Muscle layer of colon (tissue), 2 donors: Measurements from ENCODE around the gene FES.
"Not testable (repeated sequence)": the region's sequence is repeated elsewhere in the genome, so short reads cannot be mapped to it uniquely, and the experiment has no call there.

Experiments used
- H3K27ac ChIP-seq: one replicate; pipeline ENCODE4 v1.7.0; 2013; ENCODE audit warnings: low read depth, mild to moderate bottlenecking, low read length, moderate library complexity
- H3K27me3 ChIP-seq, 2 donors: one replicate each; pipeline ENCODE4 v1.7.0; 2013; ENCODE audit warnings: low read length in 2 of 2, mild to moderate bottlenecking in 2 of 2; ENCODE audit not compliant: insufficient read depth in 2 of 2, control insufficient read depth in 1 of 2
- H3K36me3 ChIP-seq: one replicate; pipeline ENCODE4 v1.7.0; 2013; ENCODE audit warnings: mild to moderate bottlenecking, low read length; ENCODE audit not compliant: insufficient read depth
- H3K4me1 ChIP-seq: one replicate; pipeline ENCODE4 v1.7.0; 2013; ENCODE audit warnings: mild to moderate bottlenecking, low read length; ENCODE audit not compliant: insufficient read depth
- H3K4me3 ChIP-seq, 2 donors: one replicate each; pipeline ENCODE4 v1.7.0; 2013; ENCODE audit warnings: low read length in 2 of 2, low read depth in 1 of 2, mild to moderate bottlenecking in 1 of 2, moderate library complexity in 1 of 2
- H3K9ac ChIP-seq: one replicate; pipeline ENCODE4 v1.7.0; 2013; ENCODE audit warnings: low read length
- H3K9me3 ChIP-seq: one replicate; pipeline ENCODE4 v1.7.0; 2013; ENCODE audit warnings: mild to moderate bottlenecking, low read length
- donor health status: abdominal sarcoma.
- donor health status: Adenocarcinoma of cecum.

Gene FES

GRCh38 chr15:90871139-90871715 lies 13.1 kb upstream of the FES start:
- Histone ChIP-seq H3K27me3 (no peaks in the 10 kb centered on the region), H3K27ac (peak overlapping the region; percentile 92), H3K9ac (peak overlapping the region; percentile 7), H3K4me3 (peak overlapping the region; percentile 60 to 79), H3K36me3 (peaks cover 1% of the 10 kb centered on the region), H3K9me3 (no peaks in the 10 kb centered on the region), H3K4me1 (peaks cover 30% of the 10 kb centered on the region)

- Histone ChIP-seq H3K27me3 (no peaks in the 10 kb centered on the region), H3K36me3 (peaks cover 8% of the 10 kb centered on the region), H3K4me1 (peaks cover 30% of the 10 kb centered on the region), H3K27ac (peak overlapping the region; percentile 66), H3K9me3 (no peaks in the 10 kb centered on the region), H3K9ac (peak overlapping the region; percentile 37), H3K4me3 (peak overlapping the region; percentile 60 to 63)
These were observed 12.4 kb upstream of the FES start for GRCh38 chr15:90871716-90872485.

- peaks cover 30% of the 10 kb centered on the region for H3K4me1 ChIP-seq
- peak overlapping the region; percentile 60 to 63 for H3K4me3 ChIP-seq
These were observed 11.7 kb upstream of the FES start for GRCh38 chr15:90872486-90873184.

GRCh38 chr15:90873488-90873997 lies 10.8 kb upstream of the FES start:
- no peak overlapping the region for H3K4me3 ChIP-seq
- peaks cover 24% of the 10 kb centered on the region for H3K36me3 ChIP-seq
- H3K9me3 ChIP-seq = no peaks in the 10 kb centered on the region
- no peak overlapping the region for H3K27ac ChIP-seq
- H3K9ac ChIP-seq = no peak overlapping the region
- H3K4me1 ChIP-seq = peaks cover 30% of the 10 kb centered on the region
- H3K27me3 ChIP-seq = no peaks in the 10 kb centered on the region

More at GRCh38 chr15:90872486-90873184, 11.7 kb upstream of the FES start:
- H3K9ac ChIP-seq = peak overlapping the region; percentile 37
- H3K36me3 ChIP-seq = peaks cover 15% of the 10 kb centered on the region
- H3K9me3 ChIP-seq = no peaks in the 10 kb centered on the region
- no peaks in the 10 kb centered on the region for H3K27me3 ChIP-seq
- peak overlapping the region; percentile 66 for H3K27ac ChIP-seq

GRCh38 chr15:90873998-90874605 lies 10.2 kb upstream of the FES start:
- Histone ChIP-seq H3K9me3 (no peaks in the 10 kb centered on the region), H3K9ac (no peak overlapping the region), H3K4me1 (peaks cover 28% of the 10 kb centered on the region), H3K27ac (no peak overlapping the region), H3K4me3 (no peak overlapping the region), H3K36me3 (peaks cover 30% of the 10 kb centered on the region), H3K27me3 (no peaks in the 10 kb centered on the region)

GRCh38 chr15:90874986-90875385 lies 9.3 kb upstream of the FES start:
- not testable (repeated sequence) for H3K27ac ChIP-seq, H3K27me3 ChIP-seq, H3K9me3 ChIP-seq, H3K9ac ChIP-seq, H3K4me3 ChIP-seq
- Histone ChIP-seq H3K36me3 (peaks cover 38% of the 10 kb centered on the region), H3K4me1 (peaks cover 20% of the 10 kb centered on the region)

GRCh38 chr15:90875549-90875981 lies 8.7 kb upstream of the FES start:
- Histone ChIP-seq H3K9ac (no peak overlapping the region), H3K36me3 (peaks cover 43% of the 10 kb centered on the region), H3K9me3 (no peaks in the 10 kb centered on the region), H3K4me3 (no peak overlapping the region), H3K27ac (no peak overlapping the region), H3K27me3 (no peaks in the 10 kb centered on the region), H3K4me1 (peaks cover 15% of the 10 kb centered on the region)

- Histone ChIP-seq H3K4me3 (no peak overlapping the region), H3K4me1 (peaks cover 13% of the 10 kb centered on the region), H3K9me3 (no peaks in the 10 kb centered on the region), H3K9ac (no peak overlapping the region), H3K36me3 (peaks cover 48% of the 10 kb centered on the region), H3K27ac (no peak overlapping the region), H3K27me3 (no peaks in the 10 kb centered on the region)
These were observed 8.3 kb upstream of the FES start for GRCh38 chr15:90876046-90876445.

- Histone ChIP-seq H3K9me3 (no peaks in the 10 kb centered on the region), H3K36me3 (peaks cover 48% of the 10 kb centered on the region), H3K4me1 (peaks cover 13% of the 10 kb centered on the region), H3K27me3 (no peaks in the 10 kb centered on the region), H3K4me3 (no peak overlapping the region), H3K9ac (no peak overlapping the region), H3K27ac (no peak overlapping the region)
These were observed 7.7 kb upstream of the FES start for GRCh38 chr15:90876512-90877170.

- H3K9me3 ChIP-seq = no peaks in the 10 kb centered on the region
- no peak overlapping the region for H3K27ac ChIP-seq
- H3K4me1 ChIP-seq = peaks cover 11% of the 10 kb centered on the region
- H3K4me3 ChIP-seq = no peak overlapping the region
- no peaks in the 10 kb centered on the region for H3K27me3 ChIP-seq
- H3K9ac ChIP-seq = no peak overlapping the region
- peaks cover 48% of the 10 kb centered on the region for H3K36me3 ChIP-seq
These were observed 7.0 kb upstream of the FES start for GRCh38 chr15:90877315-90877714.

GRCh38 chr15:90877996-90878395 lies 6.3 kb upstream of the FES start:
- Histone ChIP-seq H3K4me3 (no peak overlapping the region), H3K4me1 (peaks cover 5% of the 10 kb centered on the region), H3K36me3 (peaks cover 48% of the 10 kb centered on the region), H3K9ac (no peak overlapping the region), H3K27me3 (no peaks in the 10 kb centered on the region), H3K9me3 (no peaks in the 10 kb centered on the region), H3K27ac (no peak overlapping the region)
